Heart left ventricle (tissue), 13 donors: ENCODE data around the gene REV3L.

Experiments used
- POLR2A ChIP-seq, 2 donors: fragments of 450-650 bp; IDR thresholded peaks; one replicate each; pipeline ENCODE4 v1.6.1; 2017; ENCODE audit warnings: antibody characterized with exemption in 2 of 2, mild to moderate bottlenecking in 2 of 2, moderate library complexity in 2 of 2
- TF ChIP-seq, protein P1 (sequence below), 12 donors: fragments of 200-600 bp; sonication (generic) in 4 of 12; IDR thresholded peaks; one replicate each; pipeline versions ENCODE4 v1.5.0 to v1.8.0; 2018 to 2022; ENCODE audit warnings: antibody characterized with exemption in 12 of 12, mild to moderate bottlenecking in 5 of 12
- donor health status: ischemic (EF 13 %, LVEDD 7.1; RV severe dilation, severe dysfunction).
- donor health status: DM: no; HTN: yes; CAD: no.
- donor health status: DM: no; HTN: no; CAD: no.
- donor health status: ischemic (EF 25% LVEDD 6.9; RV normal size, moderate dysfunction).
- donor health status: ischemic (EF 25% LVEDD 5.7; RV mildly dilated, moderate dysfunction).
- donor health status: ischemic (EF 35%, LVEDD 5.7; RV mildly dilated, moderate dysfunction).
- donor health status: nonischemic (EF 11% LVEDD 7.7; RV severe dilation, severe dysfunction).
- donor health status: DM: yes; HTN: yes; CAD: no.
- donor health status: PGD.
- donor health status: ischemic (EF 29% LVEDD 5.4; RV normal size, mild dysfunction).
- donor health status: nonischemic (EF 23%, LVEDD 6.1; RV moderate dilation, normal function).

DNA sequence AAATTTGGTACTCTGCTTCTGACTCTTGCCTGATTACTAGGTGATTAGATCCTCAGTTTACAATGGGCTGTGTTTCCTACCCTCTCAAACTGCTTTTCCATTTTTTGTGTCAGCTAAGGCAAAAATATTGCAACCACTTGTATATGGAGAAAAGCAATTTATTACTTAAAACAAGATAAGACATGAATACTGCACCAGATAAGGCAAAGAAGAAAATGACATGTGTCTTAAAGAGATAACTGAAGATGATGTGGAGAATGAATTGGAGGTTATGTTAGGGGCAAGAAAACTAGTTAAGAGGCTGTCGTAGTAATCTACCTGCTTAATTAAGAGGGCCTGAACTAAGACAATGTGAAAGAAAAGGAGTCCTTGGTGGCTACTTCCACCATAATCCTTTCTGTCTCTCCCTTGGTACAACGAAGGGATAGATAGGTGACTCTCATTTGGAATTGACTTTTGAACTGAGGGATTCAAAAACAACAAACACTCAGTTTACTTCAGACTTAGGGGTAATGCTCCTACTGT lies 16.3 kb upstream of the REV3L start:
- TF ChIP-seq, protein P1, sequence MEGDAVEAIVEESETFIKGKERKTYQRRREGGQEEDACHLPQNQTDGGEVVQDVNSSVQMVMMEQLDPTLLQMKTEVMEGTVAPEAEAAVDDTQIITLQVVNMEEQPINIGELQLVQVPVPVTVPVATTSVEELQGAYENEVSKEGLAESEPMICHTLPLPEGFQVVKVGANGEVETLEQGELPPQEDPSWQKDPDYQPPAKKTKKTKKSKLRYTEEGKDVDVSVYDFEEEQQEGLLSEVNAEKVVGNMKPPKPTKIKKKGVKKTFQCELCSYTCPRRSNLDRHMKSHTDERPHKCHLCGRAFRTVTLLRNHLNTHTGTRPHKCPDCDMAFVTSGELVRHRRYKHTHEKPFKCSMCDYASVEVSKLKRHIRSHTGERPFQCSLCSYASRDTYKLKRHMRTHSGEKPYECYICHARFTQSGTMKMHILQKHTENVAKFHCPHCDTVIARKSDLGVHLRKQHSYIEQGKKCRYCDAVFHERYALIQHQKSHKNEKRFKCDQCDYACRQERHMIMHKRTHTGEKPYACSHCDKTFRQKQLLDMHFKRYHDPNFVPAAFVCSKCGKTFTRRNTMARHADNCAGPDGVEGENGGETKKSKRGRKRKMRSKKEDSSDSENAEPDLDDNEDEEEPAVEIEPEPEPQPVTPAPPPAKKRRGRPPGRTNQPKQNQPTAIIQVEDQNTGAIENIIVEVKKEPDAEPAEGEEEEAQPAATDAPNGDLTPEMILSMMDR (IDR thresholded peaks at IDR 0.05), result no peak
- no peak for TF ChIP-seq POLR2A (IDR thresholded peaks at IDR 0.05)
